PC-9 (cell line): Measurements from ENCODE around the gene THSD7B. TPM values are rescaled to one million over a fixed set of nuclear protein-coding genes. Genes with fewer than 3 reads are reported as not detected.

ENCODE experiments used
- BruUV-seq: library from RNA; stranded (reverse); fragments of 400-500 nt; replicated peaks from 2 replicates; lab custom pipeline; 2021; lab: Mats Ljungman, UMichigan
- CTCF ChIA-PET: fragments of 300-600 bp; sonication (Branson Sonifier 250); formaldehyde crosslinking; loops from one replicate; lab custom pipeline; 2022; ENCODE audit warnings: antibody characterized with exemption; lab: Charles Lee
- POLR2A ChIA-PET: fragments of 300-600 bp; sonication (Branson Sonifier 250); formaldehyde crosslinking; loops from one replicate; lab custom pipeline; 2022; ENCODE audit warnings: antibody characterized with exemption; ENCODE audit not compliant: unreplicated experiment; lab: Charles Lee
- DNase-seq, 2 experiments: peaks; one replicate each; pipeline versions ENCODE4 v3.0.0 to v3.0.0-alpha.2; 2015 to 2022; ENCODE audit warnings: mixed read lengths in 1 of 2
- H2AFZ ChIP-seq: fragments of 200-600 bp; sonication (generic); 2 replicates; pipeline ENCODE4 v1.8.1; 2017; ENCODE audit warnings: antibody characterized with exemption
- H3F3A ChIP-seq: fragments of 200-600 bp; sonication (generic); 2 replicates; pipeline ENCODE4 v1.8.1; 2017; ENCODE audit warnings: antibody characterized with exemption, mild to moderate bottlenecking, low read depth; ENCODE audit not compliant: insufficient read depth
- H3K27ac ChIP-seq: fragments of 200-600 bp; sonication (generic); 2 replicates; pipeline ENCODE4 v1.6.1; 2016; ENCODE audit warnings: mixed run types
- H3K27me3 ChIP-seq: fragments of 200-600 bp; sonication (generic); 2 replicates; pipeline ENCODE4 v1.6.1; 2016; ENCODE audit warnings: low read depth, mixed run types; ENCODE audit not compliant: insufficient read depth
- H3K36me3 ChIP-seq: fragments of 200-600 bp; sonication (generic); 2 replicates; pipeline ENCODE4 v1.6.1; 2016; ENCODE audit warnings: low read depth, mixed run types
- H3K4me1 ChIP-seq: fragments of 200-600 bp; sonication (generic); replicated peaks from 2 replicates; pipeline ENCODE4 v1.6.1; 2016; ENCODE audit warnings: mixed run types; ENCODE audit not compliant: insufficient read depth
- H3K4me2 ChIP-seq: fragments of 200-600 bp; sonication (generic); 2 replicates; pipeline ENCODE4 v1.6.1; 2017; ENCODE audit warnings: mixed run types
- H3K4me3 ChIP-seq: fragments of 200-600 bp; sonication (generic); 2 replicates; pipeline ENCODE4 v1.6.1; 2016; ENCODE audit warnings: mixed run types
- H3K79me2 ChIP-seq: fragments of 200-600 bp; sonication (generic); 2 replicates; pipeline ENCODE4 v1.6.1; 2017; ENCODE audit warnings: low read depth, mixed run types
- H3K9me2 ChIP-seq: fragments of 200-600 bp; sonication (generic); 2 replicates; pipeline ENCODE4 v1.8.1; 2017; ENCODE audit warnings: mild to moderate bottlenecking; ENCODE audit not compliant: insufficient read depth
- H3K9me3 ChIP-seq: fragments of 200-600 bp; sonication (generic); 2 replicates; pipeline ENCODE4 v1.8.1; 2016; ENCODE audit warnings: low read depth; ENCODE audit not compliant: insufficient read depth
- H4K20me1 ChIP-seq: fragments of 200-600 bp; sonication (generic); 2 replicates; pipeline ENCODE4 v1.8.1; 2017; ENCODE audit not compliant: insufficient read depth
- EZH2 ChIP-seq: fragments of 200-600 bp; sonication (generic); IDR thresholded peaks from 2 replicates; pipeline ENCODE4 v1.8.0; 2017; ENCODE audit warnings: antibody characterized with exemption, low read depth
- intact Hi-C: fragments of 100-400 bp; cut with micrococcal nuclease; formaldehyde crosslinking; loops from one replicate; pipeline ENCODE4 v1.10.0; 2022; ENCODE audit not compliant: unreplicated experiment
- total RNA-seq: library from RNA; stranded (reverse); gene quantifications from 2 replicates; pipeline ENCODE4 v1.2.3, GENCODE V29; 2021
- TF ChIP-seq, protein P1 (sequence below): fragments of 200-600 bp; sonication (generic); conservative IDR thresholded peaks from 2 replicates; pipeline ENCODE4 v1.6.1; 2017; ENCODE audit warnings: mixed run types, antibody characterized with exemption, mild to moderate bottlenecking, moderate library complexity

THSD7B gene
- total RNA-seq, 1 experiment from 2014 or later, result not detected

DNA sequence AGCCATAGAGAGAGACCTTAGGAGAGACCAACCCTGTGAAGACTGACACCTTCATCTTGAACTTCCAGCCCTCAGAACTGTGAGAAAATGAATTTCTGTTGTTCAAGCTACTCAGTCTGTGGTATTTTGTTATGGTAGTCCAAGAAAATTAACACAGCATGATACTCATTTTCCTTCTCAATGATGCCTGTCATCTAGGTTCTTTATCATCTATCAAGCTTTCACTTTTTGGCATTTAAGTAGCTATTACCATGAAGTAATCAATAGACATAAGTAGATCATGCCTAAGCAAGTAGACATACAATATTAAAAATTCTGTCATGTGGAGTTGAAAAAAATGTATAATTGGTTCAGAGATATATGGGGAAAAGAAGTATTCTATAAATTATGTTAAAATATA lies 444.7 kb downstream of the THSD7B start:
- Histone ChIP-seq H3K27ac (no peak overlapping the region), H3F3A (no peaks in the 10 kb centered on the region), H3K36me3 (no peaks in the 10 kb centered on the region), H2AFZ (no peak overlapping the region), H3K4me2 (no peak overlapping the region), H4K20me1 (0 out of 2 replicates have a peak, but pooled peaks cover 4% of the 10 kb centered on the region), H3K4me3 (no peak overlapping the region), H3K27me3 (no peaks in the 10 kb centered on the region), H3K79me2 (no peaks in the 10 kb centered on the region), H3K4me1 (no peaks in the 10 kb centered on the region), H3K9me2 (no peaks in the 10 kb centered on the region), H3K9me3 (no peaks in the 10 kb centered on the region)
- intact Hi-C loops, result no loop called here
- POLR2A ChIA-PET, result no interaction called here
- TF ChIP-seq, protein P1, sequence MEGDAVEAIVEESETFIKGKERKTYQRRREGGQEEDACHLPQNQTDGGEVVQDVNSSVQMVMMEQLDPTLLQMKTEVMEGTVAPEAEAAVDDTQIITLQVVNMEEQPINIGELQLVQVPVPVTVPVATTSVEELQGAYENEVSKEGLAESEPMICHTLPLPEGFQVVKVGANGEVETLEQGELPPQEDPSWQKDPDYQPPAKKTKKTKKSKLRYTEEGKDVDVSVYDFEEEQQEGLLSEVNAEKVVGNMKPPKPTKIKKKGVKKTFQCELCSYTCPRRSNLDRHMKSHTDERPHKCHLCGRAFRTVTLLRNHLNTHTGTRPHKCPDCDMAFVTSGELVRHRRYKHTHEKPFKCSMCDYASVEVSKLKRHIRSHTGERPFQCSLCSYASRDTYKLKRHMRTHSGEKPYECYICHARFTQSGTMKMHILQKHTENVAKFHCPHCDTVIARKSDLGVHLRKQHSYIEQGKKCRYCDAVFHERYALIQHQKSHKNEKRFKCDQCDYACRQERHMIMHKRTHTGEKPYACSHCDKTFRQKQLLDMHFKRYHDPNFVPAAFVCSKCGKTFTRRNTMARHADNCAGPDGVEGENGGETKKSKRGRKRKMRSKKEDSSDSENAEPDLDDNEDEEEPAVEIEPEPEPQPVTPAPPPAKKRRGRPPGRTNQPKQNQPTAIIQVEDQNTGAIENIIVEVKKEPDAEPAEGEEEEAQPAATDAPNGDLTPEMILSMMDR, result no peak
- TF ChIP-seq EZH2, result no peak
- CTCF ChIA-PET, result no interaction called here
- BruUV-seq, result no TSS peak
- no peak for DNase-seq

GRCh38 chr2:137211761-137212160 lies 446.4 kb downstream of the THSD7B start:
- no peak for TF ChIP-seq EZH2
- TF ChIP-seq, protein P1, result no peak
- POLR2A ChIA-PET, result no interaction called here

GRCh38 chr2:137220438-137220993 lies 455.2 kb downstream of the THSD7B start:
- no peaks in the 10 kb centered on the region for H3K9me3 ChIP-seq
- no peaks in the 10 kb centered on the region for H3K9me2 ChIP-seq
- H3K4me1 ChIP-seq, result no peaks in the 10 kb centered on the region
- H3K79me2 ChIP-seq, result no peaks in the 10 kb centered on the region
- intact Hi-C loops, result no loop called here
- H3K4me2 ChIP-seq, result no peak overlapping the region
- TF ChIP-seq, protein P1, result no peak
- TF ChIP-seq EZH2, result no peak
- H3F3A ChIP-seq, result no peaks in the 10 kb centered on the region
- H2AFZ ChIP-seq, result no peak overlapping the region
- H3K27ac ChIP-seq, result no peak overlapping the region
- H3K27me3 ChIP-seq, result no peaks in the 10 kb centered on the region
- no peak for DNase-seq
- POLR2A ChIA-PET, result no interaction called here
- H3K36me3 ChIP-seq, result no peaks in the 10 kb centered on the region
- no peaks in the 10 kb centered on the region for H4K20me1 ChIP-seq
- no TSS peak for BruUV-seq
- CTCF ChIA-PET, result no interaction called here
- H3K4me3 ChIP-seq, result no peak overlapping the region

More at GRCh38 chr2:137211761-137212160, 446.4 kb downstream of the THSD7B start:
- no peaks in the 10 kb centered on the region for H3K9me2 ChIP-seq
- intact Hi-C loops, result no loop called here
- H3K4me3 ChIP-seq, result no peak overlapping the region
- H3K4me2 ChIP-seq, result no peak overlapping the region
- no TSS peak for BruUV-seq
- no peaks in the 10 kb centered on the region for H3F3A ChIP-seq
- no peaks in the 10 kb centered on the region for H3K36me3 ChIP-seq
- no peak overlapping the region for H3K27ac ChIP-seq
- no peak for DNase-seq
- H3K27me3 ChIP-seq, result no peaks in the 10 kb centered on the region
- 0 out of 2 replicates have a peak, but pooled peaks cover 4% of the 10 kb centered on the region for H4K20me1 ChIP-seq
- H3K9me3 ChIP-seq, result no peaks in the 10 kb centered on the region
- no peaks in the 10 kb centered on the region for H3K4me1 ChIP-seq
- H2AFZ ChIP-seq, result no peak overlapping the region
- H3K79me2 ChIP-seq, result no peaks in the 10 kb centered on the region
- CTCF ChIA-PET, result no interaction called here
